Neural progenitor cell (in vitro differentiated cells): ENCODE data around the gene SH3BGRL.

Experiments
- EZH2 ChIP-seq: fragments of 200-600 bp; sonication (generic); IDR thresholded peaks from 2 replicates; pipeline ENCODE4 v1.6.1; 2017; ENCODE audit warnings: antibody characterized with exemption, mild to moderate bottlenecking, moderate library complexity
- TF ChIP-seq, protein P1 (sequence below): fragments of 200-600 bp; sonication (generic); IDR thresholded peaks from 2 replicates; pipeline ENCODE4 v1.5.1; 2017; ENCODE audit warnings: antibody characterized with exemption, mild to moderate bottlenecking

DNA sequence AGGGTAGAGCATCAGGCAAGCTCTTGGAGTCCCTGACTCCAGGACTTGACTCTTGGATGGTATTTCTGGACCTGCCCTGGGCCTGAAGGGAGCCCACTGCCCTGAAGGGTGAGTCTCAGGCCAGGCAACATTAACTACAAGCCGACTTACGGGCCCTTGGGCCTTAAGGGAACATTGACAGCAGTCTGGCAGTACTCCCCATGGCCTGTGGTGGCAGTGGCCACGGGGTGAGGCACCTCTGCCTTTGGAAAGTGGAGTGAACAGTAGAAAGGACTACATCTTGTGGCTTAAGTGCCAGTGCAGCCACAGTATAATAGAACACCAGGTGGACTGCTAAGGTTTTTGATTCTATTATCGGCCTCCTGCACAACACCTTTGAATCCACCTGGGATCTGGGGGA lies 36.3 kb downstream of the SH3BGRL start:
- TF ChIP-seq, protein P1, sequence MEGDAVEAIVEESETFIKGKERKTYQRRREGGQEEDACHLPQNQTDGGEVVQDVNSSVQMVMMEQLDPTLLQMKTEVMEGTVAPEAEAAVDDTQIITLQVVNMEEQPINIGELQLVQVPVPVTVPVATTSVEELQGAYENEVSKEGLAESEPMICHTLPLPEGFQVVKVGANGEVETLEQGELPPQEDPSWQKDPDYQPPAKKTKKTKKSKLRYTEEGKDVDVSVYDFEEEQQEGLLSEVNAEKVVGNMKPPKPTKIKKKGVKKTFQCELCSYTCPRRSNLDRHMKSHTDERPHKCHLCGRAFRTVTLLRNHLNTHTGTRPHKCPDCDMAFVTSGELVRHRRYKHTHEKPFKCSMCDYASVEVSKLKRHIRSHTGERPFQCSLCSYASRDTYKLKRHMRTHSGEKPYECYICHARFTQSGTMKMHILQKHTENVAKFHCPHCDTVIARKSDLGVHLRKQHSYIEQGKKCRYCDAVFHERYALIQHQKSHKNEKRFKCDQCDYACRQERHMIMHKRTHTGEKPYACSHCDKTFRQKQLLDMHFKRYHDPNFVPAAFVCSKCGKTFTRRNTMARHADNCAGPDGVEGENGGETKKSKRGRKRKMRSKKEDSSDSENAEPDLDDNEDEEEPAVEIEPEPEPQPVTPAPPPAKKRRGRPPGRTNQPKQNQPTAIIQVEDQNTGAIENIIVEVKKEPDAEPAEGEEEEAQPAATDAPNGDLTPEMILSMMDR, result no peak
- TF ChIP-seq EZH2, result no peak
